Lung (tissue), 12 donors: ENCODE data around the gene TMEM107. TPM values are rescaled to one million over a fixed set of nuclear protein-coding genes. Genes with fewer than 3 reads are reported as not detected.

Source experiments
- ATAC-seq: fragments of 200-7000 bp; cut with Tn5 transposase; one replicate; pipeline ENCODE4 v1.9.1; 2020; ENCODE audit warnings: moderate number of reproducible peaks; ENCODE audit not compliant: insufficient read depth, low FRiP score
- DNase-seq, 3 donors: peaks; one replicate each; pipeline ENCODE4 v3.0.0-alpha.2; 2013 to 2017
- H3K27ac ChIP-seq, 2 donors: one replicate each; pipeline ENCODE4 v1.5.1; 2013; ENCODE audit warnings: mild to moderate bottlenecking in 2 of 2, moderate library complexity in 2 of 2, control low read depth in 1 of 2, inconsistent platforms in 1 of 2, low read depth in 1 of 2, low read length in 1 of 2
- H3K27me3 ChIP-seq, 3 donors: one replicate each; pipeline ENCODE4 v1.5.1; 2013; ENCODE audit warnings: low read length in 2 of 3; ENCODE audit not compliant: control insufficient read depth in 3 of 3, insufficient read depth in 3 of 3
- H3K36me3 ChIP-seq, 4 donors: one replicate each; pipeline ENCODE4 v1.5.1; 2013; ENCODE audit warnings: low read length in 4 of 4, mild to moderate bottlenecking in 1 of 4, moderate library complexity in 1 of 4; ENCODE audit not compliant: control insufficient read depth in 4 of 4, insufficient read depth in 4 of 4
- H3K4me1 ChIP-seq, 5 donors: one replicate each; pipeline ENCODE4 v1.5.1; 2013; ENCODE audit warnings: low read length in 5 of 5, mild to moderate bottlenecking in 2 of 5, moderate library complexity in 1 of 5; ENCODE audit not compliant: control insufficient read depth in 5 of 5, insufficient read depth in 5 of 5
- H3K4me3 ChIP-seq: one replicate; pipeline ENCODE4 v1.5.1; 2013; ENCODE audit warnings: mild to moderate bottlenecking, control low read depth, moderate library complexity
- H3K9ac ChIP-seq, 2 donors: one replicate each; pipeline ENCODE4 v1.5.1; 2013; ENCODE audit warnings: low read length in 2 of 2, control low read depth in 1 of 2; ENCODE audit not compliant: insufficient read depth in 1 of 2
- H3K9me3 ChIP-seq, 4 donors: one replicate each; pipeline ENCODE4 v1.5.1; 2013; ENCODE audit warnings: low read length in 3 of 4, mild to moderate bottlenecking in 1 of 4, moderate library complexity in 1 of 4; ENCODE audit not compliant: control insufficient read depth in 4 of 4, insufficient read depth in 3 of 4
- whole genome bisulfite sequencing, 2 donors: extraction: QIAGEN DNeasy Blood & Tissue Kit; methylation state at CpG; one replicate each; pipeline ENCODE4 v1.1.7; 2013; 5-methylcytosine and 5-hydroxymethylcytosine counted together
- polyA plus RNA-seq, 2 donors: library from polyadenylated mRNA; stranded (reverse); fragments of 200-250 nt; gene quantifications; one replicate each; pipeline ENCODE4 v1.2.1, GENCODE V29; 2013
- total RNA-seq, 2 donors: library from RNA; depleted of rRNA in 1 of 2; stranded (reverse); fragments of >200 nt in 1 of 2; gene quantifications; one replicate each; pipeline ENCODE4 v1.2.1, GENCODE V29; 2014 to 2021
- TF ChIP-seq, protein P1 (sequence below): IDR thresholded peaks from 2 replicates; pipeline ENCODE4 v1.5.1; 2012; ENCODE audit warnings: mild to moderate bottlenecking; ENCODE audit errors: control extremely low read depth, extremely low read depth
- donor health status: control.
- donor health status: control.
- donor health status: Bipolar disorder and iron deficiency.
- donor health status: healthy.
- donor health status: DM: yes; HTN: yes; CAD: no.

Gene TMEM107
- total and polyA plus RNA-seq, 4 donors, result 13.2 to 33.1 (median 21.7) TPM

DNA sequence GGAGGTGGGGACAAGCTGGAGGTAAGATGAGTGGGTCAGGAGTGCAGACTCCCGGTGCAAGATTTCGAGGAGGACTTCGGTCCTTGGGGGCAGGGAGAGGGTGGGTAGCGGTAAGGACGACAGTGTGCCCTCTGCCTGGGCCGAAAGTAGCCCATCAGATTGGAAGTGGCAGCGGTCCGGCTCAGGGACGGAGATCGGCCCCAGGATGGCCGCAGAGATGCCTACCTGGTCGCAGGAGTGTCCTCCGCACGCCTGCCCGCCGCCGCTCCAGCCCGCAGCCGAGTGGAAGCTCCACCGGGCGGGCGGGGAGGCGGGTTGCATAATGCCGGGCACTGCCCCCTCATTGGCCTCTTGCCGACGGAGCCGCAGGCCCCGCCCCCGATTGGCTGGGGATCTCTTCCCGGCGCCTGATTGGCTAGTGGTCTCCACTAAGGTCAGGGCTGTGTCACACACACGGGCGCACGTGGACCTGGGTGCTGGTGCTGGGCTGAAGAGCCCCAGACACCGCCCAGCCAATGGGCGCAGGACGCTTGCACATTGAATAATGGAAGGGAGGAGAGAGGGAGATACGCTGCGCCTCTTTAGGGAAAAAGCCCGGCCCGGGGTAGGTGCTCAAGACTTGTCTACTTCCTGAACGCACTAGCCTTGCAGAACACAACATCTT, 23.9 kb downstream of the TMEM107 start, which contains the start of gene PER1:
Gene PER1 (minus strand): TSS at position 293 of the 664 bp plus-strand sequence. CDS start 1,698 bp downstream, outside the sequence.
- Histone ChIP-seq H3K9me3 (no peaks in the 10 kb centered on the region), H3K4me1 (peaks cover 5 to 58% (median 29%) of the 10 kb centered on the region in 5 donors), H3K36me3 (peaks cover 18 to 34% (median 26%) of the 10 kb centered on the region in 4 donors), H3K4me3 (peak within 1 kb of the TSS; percentile 77), H3K9ac (peak within 1 kb of the TSS; percentile 95 to 98), H3K27me3 (no peaks in the 10 kb centered on the region), H3K27ac (peak within 1 kb of the TSS; percentile 98 to 99)
- peak; percentile 94 to 97 (median 94) for DNase-seq
- TF ChIP-seq, protein P1, sequence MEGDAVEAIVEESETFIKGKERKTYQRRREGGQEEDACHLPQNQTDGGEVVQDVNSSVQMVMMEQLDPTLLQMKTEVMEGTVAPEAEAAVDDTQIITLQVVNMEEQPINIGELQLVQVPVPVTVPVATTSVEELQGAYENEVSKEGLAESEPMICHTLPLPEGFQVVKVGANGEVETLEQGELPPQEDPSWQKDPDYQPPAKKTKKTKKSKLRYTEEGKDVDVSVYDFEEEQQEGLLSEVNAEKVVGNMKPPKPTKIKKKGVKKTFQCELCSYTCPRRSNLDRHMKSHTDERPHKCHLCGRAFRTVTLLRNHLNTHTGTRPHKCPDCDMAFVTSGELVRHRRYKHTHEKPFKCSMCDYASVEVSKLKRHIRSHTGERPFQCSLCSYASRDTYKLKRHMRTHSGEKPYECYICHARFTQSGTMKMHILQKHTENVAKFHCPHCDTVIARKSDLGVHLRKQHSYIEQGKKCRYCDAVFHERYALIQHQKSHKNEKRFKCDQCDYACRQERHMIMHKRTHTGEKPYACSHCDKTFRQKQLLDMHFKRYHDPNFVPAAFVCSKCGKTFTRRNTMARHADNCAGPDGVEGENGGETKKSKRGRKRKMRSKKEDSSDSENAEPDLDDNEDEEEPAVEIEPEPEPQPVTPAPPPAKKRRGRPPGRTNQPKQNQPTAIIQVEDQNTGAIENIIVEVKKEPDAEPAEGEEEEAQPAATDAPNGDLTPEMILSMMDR, result no peak
- WGBS, 2 donors, result 3 to 8% methylated on average over 36 to 42 of the region's 42 CpGs
- peak; percentile 33 for ATAC-seq

DNA sequence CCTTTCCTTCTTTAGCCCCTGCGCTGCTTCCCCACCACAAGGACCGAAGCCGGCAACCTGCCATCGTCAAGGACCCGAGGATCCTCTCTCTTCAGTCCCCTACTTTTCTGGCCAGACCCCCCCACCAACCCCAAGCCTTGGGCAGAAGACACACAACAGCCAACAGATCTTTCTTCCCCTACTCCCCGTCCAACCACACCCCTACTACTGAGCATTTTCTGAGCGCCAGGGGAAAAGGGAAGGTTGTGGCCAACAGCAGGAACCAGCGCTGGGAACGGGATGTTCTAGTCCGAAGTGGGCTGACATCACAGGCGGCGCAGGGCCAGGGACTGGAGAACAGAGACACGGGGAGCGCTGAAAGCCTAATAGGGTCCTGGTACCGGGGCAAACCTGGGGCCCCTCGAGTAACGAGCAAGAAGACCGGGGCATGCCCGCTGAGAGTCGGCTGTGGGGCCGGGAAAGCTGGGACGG, 24.5 kb downstream of the TMEM107 start:
- peak; percentile 3 for ATAC-seq
- 1 to 2% methylated on average over 22 of the region's 22 CpGs for WGBS, 2 donors
- H3K36me3 ChIP-seq, result peaks cover 23 to 39% (median 31%) of the 10 kb centered on the region in 4 donors
- peak; percentile 83 to 87 (median 83) for DNase-seq
- peak overlapping the region; percentile 98 to 99 for H3K27ac ChIP-seq
- peak overlapping the region; percentile 95 to 97 for H3K9ac ChIP-seq
- no peaks in the 10 kb centered on the region for H3K27me3 ChIP-seq
- TF ChIP-seq, protein P1, result no peak
- H3K9me3 ChIP-seq, result no peaks in the 10 kb centered on the region
- H3K4me3 ChIP-seq, result peak overlapping the region; percentile 77
- peaks cover 5 to 54% (median 29%) of the 10 kb centered on the region in 5 donors for H3K4me1 ChIP-seq

DNA sequence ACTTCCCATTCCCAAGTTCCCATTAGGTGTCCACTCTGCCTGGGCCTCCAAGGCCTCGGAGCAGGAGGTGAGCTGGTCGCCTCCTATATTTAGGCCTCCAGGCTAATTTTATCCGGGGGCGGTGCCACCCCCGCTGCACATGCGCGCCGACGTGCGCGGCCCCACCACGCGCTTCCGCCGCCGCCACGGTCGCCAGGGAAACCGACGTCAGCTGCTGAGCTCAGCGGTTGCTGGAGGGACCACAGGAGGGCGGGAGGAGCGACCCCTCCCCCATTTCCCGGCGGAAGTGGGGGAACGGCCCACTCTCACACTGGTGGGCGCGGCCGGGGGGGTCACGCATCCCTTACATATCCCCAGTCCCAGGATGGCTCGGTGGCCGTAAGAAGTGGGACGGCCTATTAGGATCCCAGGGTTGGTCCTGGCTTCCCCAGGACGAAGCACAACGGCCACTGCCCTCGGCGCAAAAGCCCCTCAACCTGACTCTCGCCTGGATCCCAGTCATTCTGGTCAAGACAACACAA, 25.0 kb downstream of the TMEM107 start:
- Histone ChIP-seq H3K36me3 (peaks cover 28 to 44% (median 34%) of the 10 kb centered on the region in 4 donors), H3K4me3 (peak overlapping the region; percentile 77), H3K4me1 (peaks cover 5 to 54% (median 29%) of the 10 kb centered on the region in 5 donors), H3K27me3 (no peaks in the 10 kb centered on the region), H3K27ac (peak overlapping the region; percentile 98 to 99), H3K9me3 (no peaks in the 10 kb centered on the region), H3K9ac (peak overlapping the region; percentile 95 to 97)
- DNase-seq (peak; percentile 93 to 96 (median 96)), ATAC-seq (peak; percentile 51)
- WGBS, 2 donors, result 1 to 3% methylated on average over 35 to 38 of the region's 38 CpGs
- TF ChIP-seq, protein P1, result no peak
